RWPE2 (cell line): Measurements from ENCODE around the gene LCLAT1.

Source experiments
- ATAC-seq: fragments of 200-7000 bp; cut with Tn5 transposase; 3 replicates; pipeline ENCODE4 v1.9.1; 2021; ENCODE audit warnings: low read depth
- DNase-seq: peaks from one replicate; pipeline ENCODE4 v3.0.0-alpha.2; 2020; ENCODE audit warnings: low spot score
- H3K27ac ChIP-seq: fragments of 450-650 bp; 2 replicates; pipeline ENCODE4 v1.5.1; 2017; ENCODE audit warnings: mild to moderate bottlenecking; ENCODE audit not compliant: poor library complexity, severe bottlenecking
- H3K27me3 ChIP-seq: fragments of 250-450 bp; sonication (Bioruptor Pico); 2 replicates; pipeline ENCODE4 v1.5.1; 2021; ENCODE audit warnings: mild to moderate bottlenecking, moderate library complexity; ENCODE audit not compliant: insufficient read depth, poor library complexity, severe bottlenecking
- H3K36me3 ChIP-seq: fragments of 250-450 bp; sonication (Bioruptor Pico); 2 replicates; pipeline ENCODE4 v1.5.1; 2020; ENCODE audit warnings: low read depth, mild to moderate bottlenecking, moderate library complexity
- H3K4me1 ChIP-seq: fragments of 250-450 bp; sonication (Bioruptor Pico); 2 replicates; pipeline ENCODE4 v1.5.1; 2021; ENCODE audit warnings: mild to moderate bottlenecking, moderate library complexity; ENCODE audit not compliant: insufficient read depth, poor library complexity, severe bottlenecking
- H3K4me3 ChIP-seq: fragments of 250-450 bp; sonication (Bioruptor Pico); 2 replicates; pipeline ENCODE4 v1.5.1; 2021; ENCODE audit warnings: mild to moderate bottlenecking, moderate library complexity; ENCODE audit not compliant: severe bottlenecking
- H3K9me3 ChIP-seq: fragments of 250-450 bp; sonication (Bioruptor Pico); 2 replicates; pipeline ENCODE4 v1.5.1; 2021; ENCODE audit warnings: mild to moderate bottlenecking, moderate library complexity; ENCODE audit not compliant: severe bottlenecking
- CTCF ChIP-seq: fragments of 450-650 bp; IDR thresholded peaks from one replicate; pipeline ENCODE4 v1.5.1; 2017; ENCODE audit warnings: mild to moderate bottlenecking, moderate library complexity; ENCODE audit not compliant: poor library complexity, severe bottlenecking

The LCLAT1 gene

GRCh38 chr2:30625701-30626100 is 178.7 kb downstream of the LCLAT1 start:
- Histone ChIP-seq H3K9me3 (no peaks in the 10 kb centered on the region), H3K4me3 (no peak overlapping the region), H3K27me3 (no peaks in the 10 kb centered on the region), H3K4me1 (no peaks in the 10 kb centered on the region), H3K27ac (no peak overlapping the region), H3K36me3 (no peaks in the 10 kb centered on the region)
- no peak for ATAC-seq
- TF ChIP-seq CTCF = no peak
- no peak for DNase-seq

- no peak for TF ChIP-seq CTCF
- Histone ChIP-seq H3K9me3 (no peaks in the 10 kb centered on the region), H3K27ac (no peak overlapping the region), H3K4me3 (no peak overlapping the region), H3K36me3 (no peaks in the 10 kb centered on the region), H3K4me1 (no peaks in the 10 kb centered on the region), H3K27me3 (no peaks in the 10 kb centered on the region)
- DNase-seq (no peak), ATAC-seq (no peak)
Observed at GRCh38 chr2:30626397-30626796, 179.4 kb downstream of the LCLAT1 start.

- no peaks in the 10 kb centered on the region for H3K36me3 ChIP-seq
- H3K9me3 ChIP-seq = no peaks in the 10 kb centered on the region
- TF ChIP-seq CTCF = no peak
- no peak overlapping the region for H3K4me3 ChIP-seq
- DNase-seq = no peak
- no peaks in the 10 kb centered on the region for H3K4me1 ChIP-seq
- ATAC-seq = no peak
- H3K27ac ChIP-seq = no peak overlapping the region
- no peaks in the 10 kb centered on the region for H3K27me3 ChIP-seq
Observed at GRCh38 chr2:30627151-30627550, 180.1 kb downstream of the LCLAT1 start.

- no peaks in the 10 kb centered on the region for H3K4me1 ChIP-seq
- no peaks in the 10 kb centered on the region for H3K27me3 ChIP-seq
- H3K27ac ChIP-seq = no peak overlapping the region
- no peak overlapping the region for H3K4me3 ChIP-seq
- no peaks in the 10 kb centered on the region for H3K36me3 ChIP-seq
- no peaks in the 10 kb centered on the region for H3K9me3 ChIP-seq
- DNase-seq (no peak), ATAC-seq (no peak)
- TF ChIP-seq CTCF = no peak
Observed at GRCh38 chr2:30628341-30628740, 181.3 kb downstream of the LCLAT1 start.

GRCh38 chr2:30629866-30630265 is 182.8 kb downstream of the LCLAT1 start:
- no peaks in the 10 kb centered on the region for H3K27me3 ChIP-seq

More at GRCh38 chr2:30629866-30630265, 182.8 kb downstream of the LCLAT1 start:
- no peak overlapping the region for H3K4me3 ChIP-seq
- no peak overlapping the region for H3K27ac ChIP-seq
- no peaks in the 10 kb centered on the region for H3K4me1 ChIP-seq
- TF ChIP-seq CTCF = no peak
- ATAC-seq (no peak), DNase-seq (no peak)
- H3K9me3 ChIP-seq = no peaks in the 10 kb centered on the region
- no peaks in the 10 kb centered on the region for H3K36me3 ChIP-seq
